NCI-H510A treated with DMSO at 0.1 percent for 48 hours (cell line): ENCODE measurements around the gene VPS4A.
"Not testable (repeated sequence)": the region's sequence is repeated elsewhere in the genome, so short reads cannot be mapped to it uniquely, and the experiment has no call there.

Source experiments
- DNase-seq: peaks from one replicate; lab custom pipeline; 2025; lab: John Stamatoyannopoulos, UW

VPS4A gene

DNA sequence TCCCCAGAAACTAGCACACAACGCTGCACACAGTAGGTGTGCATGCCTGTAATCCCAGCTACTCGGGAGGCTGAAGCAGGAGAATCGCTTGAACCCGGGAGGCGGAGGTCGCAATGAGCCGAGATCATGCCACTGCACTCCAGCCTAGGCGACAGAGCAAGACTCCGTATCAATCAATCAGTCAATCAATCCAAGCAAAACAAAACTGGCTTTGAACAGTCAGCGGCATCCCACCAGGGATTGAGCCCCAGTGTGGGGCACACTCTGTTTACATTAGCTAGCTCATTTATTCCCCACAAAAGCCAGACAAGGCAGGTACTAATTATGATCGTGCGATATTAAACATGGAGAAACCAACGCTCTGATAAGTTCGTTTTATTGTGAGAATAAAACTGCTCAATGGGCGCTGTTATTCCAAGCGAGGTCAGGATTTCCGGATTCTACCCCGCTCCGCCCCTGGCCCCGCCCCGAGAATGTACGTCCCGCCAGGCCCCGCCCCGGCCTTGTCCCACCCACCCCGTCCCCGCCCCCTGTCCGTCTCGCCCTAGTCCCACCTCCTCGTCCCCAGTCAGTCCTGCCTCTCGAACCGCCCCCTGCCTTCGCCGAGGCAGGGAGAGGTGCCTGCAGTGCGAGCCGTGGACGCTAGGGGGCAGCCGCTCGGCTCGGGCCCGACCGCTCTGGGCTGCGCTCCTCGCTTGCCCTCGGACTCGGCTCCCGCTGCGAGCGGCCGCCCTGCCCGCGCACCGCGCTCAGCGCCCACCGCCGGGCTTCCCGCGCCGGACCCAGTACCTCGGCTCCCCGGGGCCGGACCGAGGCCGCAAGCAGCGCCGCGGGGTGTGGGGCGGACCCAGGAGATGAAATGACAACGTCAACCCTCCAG, at the start of gene VPS4A:
TSS of gene VPS4A (plus strand) at position 698 of the 880 bp plus-strand sequence. CDS start at position 860, 162 bp downstream.
- DNase-seq: peak; percentile 85

DNA sequence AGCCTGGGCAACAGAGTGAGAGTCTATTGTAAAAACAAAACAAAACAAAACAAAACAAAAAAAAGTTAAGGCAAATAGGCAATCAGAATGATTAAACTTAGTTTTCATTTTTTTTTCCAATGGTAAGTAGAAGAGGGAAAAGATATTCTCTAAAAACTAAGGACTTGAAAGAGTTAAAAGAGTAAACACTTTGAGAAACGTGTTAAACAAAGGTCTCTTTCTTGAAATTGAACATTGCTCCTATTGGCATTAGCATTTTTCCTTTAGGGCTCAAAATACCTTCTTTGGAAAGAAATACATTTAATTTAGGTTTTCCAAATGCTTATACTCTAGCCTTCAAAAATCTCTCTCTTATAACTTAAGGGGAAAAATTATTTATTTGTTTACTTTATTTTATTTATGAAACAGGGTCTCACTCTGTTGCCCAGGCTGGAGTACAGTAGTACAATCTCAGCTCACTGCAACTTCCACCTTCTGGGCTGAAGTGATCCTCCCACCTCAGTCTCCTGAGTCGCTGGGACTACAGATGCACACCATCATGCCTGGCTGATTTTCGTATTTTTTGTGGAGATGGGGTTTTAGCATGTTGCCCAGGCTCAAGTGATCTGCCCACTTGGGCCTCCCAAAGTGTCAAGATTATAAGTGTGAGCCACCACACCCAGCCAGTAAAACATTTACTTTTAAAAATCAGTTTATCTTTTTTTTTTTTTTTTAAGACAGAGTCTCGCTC, 44.7 kb upstream of the VPS4A start:
- no peak for DNase-seq

DNA sequence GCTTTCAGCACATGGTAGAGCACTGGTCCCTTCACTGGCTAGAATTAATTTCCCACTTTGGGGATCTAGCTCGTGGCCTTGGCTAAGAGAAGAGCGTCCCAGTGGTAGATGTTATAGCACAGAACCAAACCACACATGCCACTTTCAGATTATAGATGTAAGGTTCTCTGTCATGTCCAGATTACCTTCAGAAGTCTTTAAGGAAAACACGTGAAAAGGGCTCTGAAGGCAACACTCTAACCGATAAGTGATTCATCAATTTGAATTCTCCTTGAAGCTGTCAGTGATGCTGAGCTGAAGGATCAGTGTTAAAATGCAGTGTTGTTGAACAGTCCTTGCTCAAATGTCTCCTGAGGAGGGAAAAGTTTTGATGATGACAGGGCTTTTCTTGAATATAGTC, 43.5 kb upstream of the VPS4A start:
- DNase-seq: no peak

DNA sequence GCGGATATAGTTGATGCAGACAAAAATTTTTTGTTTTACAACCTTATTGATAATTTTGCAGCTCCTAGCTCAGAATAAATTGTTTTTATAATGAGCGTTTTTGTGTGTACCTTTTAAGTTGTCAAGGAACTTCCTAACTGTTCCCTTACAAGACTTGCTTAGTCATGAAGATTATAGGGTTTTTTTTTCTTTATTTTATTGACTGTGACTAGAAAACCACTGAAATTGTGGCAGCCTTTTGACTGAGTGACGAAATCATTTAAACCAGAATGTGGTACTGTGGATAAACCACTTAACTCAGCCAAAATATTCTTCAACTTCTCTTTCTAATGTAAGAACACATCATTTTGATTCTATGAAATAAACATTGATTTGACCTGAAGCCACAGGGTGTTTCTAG, 40.8 kb upstream of the VPS4A start:
- DNase-seq: no peak

DNA sequence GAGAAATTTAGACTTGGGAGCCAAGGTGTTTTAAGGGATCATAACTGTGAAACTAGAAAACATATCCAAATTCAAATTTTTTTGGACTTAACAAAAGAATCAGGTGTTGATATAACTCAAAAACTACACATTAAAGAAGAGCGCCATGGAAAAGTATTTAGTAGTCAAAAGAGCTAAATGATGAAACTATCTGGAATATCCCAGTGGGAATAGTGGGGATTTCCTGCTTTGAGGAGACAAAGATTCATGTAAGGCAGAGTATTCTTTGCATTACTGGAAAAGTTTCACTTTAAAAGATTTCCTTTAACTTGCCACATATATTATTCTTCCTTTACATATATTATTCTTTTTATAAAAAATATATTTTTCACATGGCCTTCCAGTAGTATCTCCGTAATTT, 40.3 kb upstream of the VPS4A start:
- no peak for DNase-seq

DNA sequence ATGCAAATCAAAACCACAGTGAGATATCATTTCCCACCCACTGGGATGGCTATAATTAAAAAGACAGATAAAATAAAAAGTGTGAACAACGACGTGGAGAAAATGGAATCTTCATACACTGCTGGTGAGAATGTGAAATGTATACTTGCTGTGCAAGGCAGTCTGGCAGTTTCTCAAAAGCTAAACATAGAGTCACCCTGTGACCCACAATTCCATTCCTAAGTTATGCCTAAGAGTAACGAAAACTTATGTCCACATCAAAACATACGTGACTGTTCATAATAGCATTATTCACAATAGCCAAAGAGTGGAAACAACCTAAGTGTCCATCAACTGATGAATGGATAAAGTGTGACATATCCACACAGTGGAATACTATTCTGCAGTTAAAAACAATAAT, 38.1 kb upstream of the VPS4A start:
- DNase-seq: no peak

DNA sequence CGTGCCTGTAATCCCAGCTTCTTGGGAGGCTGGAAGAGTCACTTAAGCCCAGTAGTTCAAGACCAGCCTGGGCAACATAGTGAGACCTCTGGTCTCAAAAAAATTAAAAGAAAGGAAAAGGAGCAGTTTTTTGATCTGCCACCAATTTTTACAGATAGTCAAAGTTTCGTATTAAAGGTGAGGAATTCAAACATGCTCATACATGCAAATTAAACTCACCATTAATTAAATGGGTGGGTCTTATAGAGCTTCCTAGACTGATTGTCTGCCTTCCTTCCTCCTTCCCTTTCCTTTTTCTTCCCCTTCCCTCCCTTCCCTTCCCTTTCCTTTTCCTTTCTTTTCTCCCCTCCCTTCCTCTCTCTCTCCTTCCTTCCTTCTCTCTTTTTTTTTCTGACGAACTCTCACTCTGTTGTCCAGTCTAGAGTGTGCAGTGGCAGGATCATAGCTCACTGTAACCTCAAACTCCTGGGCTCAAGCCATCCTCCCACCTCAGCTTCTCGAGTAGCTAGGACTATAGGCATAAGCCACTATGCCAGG, 36.4 kb upstream of the VPS4A start:
- no peak for DNase-seq

DNA sequence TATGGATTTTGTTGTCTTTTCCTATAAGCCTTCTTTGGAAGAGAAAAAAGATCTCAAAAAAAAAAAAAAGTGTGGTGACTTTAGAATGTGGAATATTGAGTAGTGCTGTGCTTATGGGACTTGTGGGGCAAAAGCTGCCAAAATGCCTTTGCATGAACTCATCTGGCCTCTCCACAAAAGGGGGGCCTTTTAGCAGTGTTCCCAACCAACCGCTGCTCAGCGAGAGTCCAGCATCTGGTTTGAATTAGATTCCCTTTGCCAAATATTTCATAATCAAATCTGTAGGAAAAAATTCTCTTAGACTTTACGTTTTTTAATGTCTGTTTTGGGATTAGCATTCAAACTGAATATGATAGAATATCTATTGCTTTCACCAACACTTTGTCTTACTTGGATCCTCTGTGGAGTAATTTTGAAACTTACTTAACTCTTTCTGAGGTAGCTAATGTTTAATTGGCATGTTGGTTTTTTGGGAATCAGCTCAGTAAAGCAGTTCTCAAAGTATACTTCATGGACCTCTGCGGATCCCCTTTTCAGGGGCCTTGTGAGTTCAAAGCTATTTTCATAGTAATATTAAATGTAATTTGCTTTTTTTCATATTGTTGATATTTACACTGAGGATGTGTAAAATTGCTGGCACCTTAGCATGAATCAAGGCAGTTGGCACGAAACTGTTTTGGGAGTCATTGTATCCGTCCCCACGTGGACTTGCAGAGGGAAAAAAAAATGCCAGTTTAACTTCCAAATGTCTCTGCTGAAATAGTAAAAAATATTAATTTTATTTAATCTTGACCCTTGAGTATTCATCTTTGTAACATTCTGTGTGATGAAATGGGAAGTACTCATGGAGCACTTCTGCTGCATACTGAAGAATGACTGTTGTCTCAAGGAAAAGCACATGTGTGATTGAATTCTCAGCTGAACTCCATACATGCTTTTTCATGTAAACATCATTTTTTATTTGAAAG, 34.7 kb upstream of the VPS4A start:
- no peak for DNase-seq

DNA sequence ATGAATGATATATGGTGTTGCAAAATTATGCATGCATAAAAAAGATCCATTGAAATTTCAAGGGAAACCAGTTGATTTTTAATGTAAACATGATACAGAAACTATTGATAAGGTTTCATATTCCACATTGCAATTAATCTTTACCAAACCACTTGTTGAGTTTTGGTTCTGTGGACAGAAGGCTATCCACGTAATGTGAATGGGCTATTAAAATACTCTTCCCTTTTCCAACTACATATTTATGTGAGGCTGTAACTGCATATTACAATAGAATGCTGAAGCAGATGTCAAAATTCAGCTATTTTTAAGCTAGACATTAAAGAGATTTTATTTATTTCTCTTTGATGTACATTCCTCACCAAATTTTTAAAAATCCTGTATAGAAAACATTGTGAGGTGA, 33.7 kb upstream of the VPS4A start:
- DNase-seq: no peak

DNA sequence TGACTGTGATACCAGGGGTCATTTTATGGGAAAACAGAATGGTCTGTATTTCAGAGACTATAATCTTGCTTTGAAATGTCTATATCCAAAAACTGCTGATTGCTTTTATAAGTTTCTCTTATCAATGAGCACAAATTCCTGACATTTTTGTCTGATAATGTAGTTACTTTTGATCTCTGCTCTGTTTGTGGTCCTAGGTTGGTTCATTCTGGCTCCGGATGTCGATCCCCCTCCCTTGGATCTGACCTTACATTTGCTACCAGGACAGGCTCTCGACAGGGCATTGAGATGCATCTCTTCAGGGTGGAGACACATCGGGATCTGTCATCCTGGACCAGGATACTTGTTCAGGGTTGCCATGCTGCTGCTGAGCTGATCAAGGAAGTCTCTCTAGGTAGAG, 27.3 kb upstream of the VPS4A start:
- DNase-seq: no peak

DNA sequence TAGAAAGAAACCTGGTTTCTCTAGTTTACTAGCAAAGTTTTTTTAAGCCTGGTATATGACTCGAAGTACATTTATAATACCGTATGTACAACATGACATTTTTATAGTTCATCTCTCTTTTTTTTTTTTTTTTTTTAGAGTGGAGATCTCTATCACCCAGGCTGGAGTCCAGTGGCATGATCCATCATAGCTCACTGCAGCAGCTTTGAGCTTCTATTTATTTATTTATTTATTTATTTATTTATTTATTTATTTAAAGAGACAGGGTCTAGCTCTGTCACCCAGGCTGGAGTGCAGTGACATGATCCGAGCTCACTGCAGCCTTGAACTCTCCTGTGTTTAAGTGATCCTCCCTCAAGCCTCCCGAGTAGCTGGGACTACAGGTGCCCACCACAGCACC, 25.9 kb upstream of the VPS4A start:
- no peak for DNase-seq

DNA sequence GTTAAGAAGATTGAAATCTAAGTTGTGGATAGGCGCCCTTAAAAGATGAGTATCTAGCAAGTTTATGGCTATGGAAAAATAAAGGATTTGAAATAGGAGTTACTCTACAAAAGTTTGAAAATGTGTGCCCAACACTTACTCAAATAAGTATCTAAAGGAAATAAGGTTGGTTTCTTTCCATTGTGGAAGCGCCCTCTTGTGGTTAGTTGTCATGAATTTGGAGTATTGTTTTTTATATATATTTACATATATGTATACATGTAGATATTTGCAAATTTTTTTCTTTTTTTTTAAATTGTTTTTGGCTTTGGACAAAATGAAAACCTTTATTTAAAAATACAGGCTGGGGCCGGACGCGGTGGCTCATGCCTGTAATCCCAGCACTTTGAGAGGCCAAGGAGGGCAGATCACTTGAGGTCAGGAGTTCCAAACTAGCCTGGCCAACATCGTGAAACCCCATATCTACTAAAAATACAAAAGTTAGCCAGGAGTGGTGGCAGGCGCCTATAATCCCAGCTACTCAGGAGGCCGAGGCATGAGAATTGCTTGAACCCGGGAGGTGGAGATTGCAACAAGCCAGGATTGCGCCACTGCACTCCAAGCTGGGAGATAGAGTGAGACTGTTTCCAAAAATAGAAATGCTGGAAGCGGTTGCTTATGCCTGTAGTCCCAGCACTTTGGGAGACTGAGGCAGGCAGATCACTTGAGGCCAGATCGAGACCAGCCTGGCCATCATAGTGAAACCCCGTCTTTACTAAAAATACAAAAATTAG, 24.0 kb upstream of the VPS4A start:
- DNase-seq: peak; percentile 46

DNA sequence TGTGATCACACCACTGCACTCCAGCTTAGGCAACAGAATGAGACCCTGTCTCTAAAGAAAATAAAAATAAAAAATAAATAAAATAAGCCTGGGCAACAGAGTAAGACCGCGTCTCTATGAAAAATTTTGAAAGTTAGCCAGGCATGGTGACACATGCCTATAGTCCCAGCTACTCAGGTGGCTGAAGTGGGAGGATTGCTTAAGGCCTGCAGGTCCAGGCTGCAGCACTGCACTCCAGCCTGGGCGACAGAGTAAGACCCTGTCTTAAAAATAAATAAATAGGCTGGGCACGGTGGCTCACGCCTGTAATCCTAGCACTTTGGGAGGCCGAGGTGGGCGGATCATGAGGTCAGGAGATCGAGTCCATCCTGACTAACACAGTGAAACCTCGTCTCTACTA, 19.5 kb upstream of the VPS4A start:
- not testable (repeated sequence) for DNase-seq

DNA sequence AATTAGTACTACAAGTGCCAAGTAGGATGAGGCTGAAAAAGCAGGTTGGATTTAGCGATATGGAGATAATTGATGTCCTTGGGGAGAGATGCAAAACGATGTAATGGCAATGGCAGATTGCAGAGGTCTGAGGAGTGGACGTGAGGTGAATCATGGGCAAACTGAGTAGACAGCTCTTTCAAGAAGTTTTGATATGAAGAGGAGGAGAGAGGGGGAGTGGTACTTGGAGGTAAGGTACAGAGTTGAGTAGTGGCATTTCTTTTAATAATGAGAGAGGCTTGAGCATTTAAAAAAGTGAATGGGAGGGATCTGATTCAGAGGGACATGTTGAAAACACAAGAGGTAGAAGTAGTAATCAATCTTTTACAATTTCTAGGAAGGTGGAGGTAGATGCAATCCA, 17.7 kb upstream of the VPS4A start:
- DNase-seq: no peak

DNA sequence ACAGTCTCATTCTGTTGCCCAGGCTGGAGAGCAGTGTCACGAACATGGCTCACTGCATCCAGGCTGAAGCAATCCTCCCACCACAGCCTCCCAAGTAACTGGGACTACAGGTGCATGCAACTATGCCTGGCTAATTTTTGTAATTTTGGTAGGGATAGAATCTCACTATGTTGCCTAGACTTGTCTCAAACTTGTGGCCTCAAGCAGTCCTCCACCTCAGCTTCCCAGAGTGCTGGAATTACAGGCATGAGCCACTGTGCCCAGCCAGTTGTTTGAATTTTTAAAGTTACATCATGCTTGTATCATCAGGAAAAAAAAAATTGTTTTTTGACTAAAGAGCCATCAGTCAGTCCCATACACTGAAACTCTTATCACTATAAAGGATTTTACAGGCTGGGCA, 17.1 kb upstream of the VPS4A start:
- no peak for DNase-seq

DNA sequence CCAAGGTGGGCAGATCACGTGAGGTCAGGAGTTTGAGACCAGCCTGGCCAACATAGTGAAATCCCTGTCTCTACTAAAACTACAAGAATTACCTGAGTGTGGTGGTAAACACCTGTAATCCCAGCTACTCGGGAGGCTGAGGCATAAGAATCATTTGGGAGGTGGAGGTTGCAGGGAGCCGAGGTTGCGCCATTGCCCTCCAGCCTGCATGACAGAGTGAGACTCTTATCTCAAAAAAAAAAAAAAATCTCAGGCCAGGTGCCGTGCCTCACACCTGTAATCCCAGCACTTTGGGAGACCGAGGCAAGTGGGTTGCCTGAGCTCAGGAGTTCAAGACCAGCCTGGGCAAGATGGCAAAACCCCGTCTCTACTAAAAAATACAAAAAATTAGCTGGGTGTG, 14.4 kb upstream of the VPS4A start:
- DNase-seq: not testable (repeated sequence)

DNA sequence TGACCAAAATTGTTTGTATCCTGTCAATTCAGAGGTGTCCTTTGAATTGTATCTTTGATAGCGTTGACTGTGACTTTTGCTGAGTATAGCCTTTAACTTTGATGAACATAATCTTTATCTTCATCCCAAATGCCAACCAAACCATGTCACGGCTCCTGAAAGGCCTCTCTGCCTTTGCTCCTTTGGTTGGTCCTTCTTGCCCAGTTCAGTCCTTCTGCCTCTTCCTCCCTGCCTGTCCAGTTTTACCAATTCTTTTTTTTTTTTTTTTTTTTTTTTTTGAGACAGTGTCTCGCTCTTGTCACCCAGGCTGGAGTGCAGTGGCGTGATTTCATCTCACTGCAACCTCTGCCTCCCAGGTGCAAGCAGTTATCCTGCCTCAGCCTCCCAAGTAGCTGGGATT, 12.9 kb upstream of the VPS4A start:
- no peak for DNase-seq

DNA sequence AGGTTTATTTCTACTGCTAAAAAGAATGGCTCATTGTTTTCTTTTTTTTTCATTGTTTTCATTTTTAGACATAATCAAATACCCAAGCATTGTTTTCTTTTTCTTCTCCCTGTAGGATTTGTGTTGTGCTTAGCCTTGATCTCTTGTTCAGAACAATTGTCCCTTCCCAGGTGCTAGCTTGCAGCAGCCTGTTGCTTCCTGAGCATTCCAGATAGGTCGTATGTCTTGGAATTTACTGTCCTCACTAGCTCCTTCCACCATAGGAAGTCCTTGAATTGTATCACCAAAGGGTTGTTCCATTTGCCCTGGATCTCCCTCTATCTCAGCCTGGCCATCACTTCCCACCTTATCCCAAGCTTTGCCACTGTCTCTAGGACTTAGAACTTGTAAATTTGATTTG, 10.0 kb upstream of the VPS4A start:
- DNase-seq: no peak

DNA sequence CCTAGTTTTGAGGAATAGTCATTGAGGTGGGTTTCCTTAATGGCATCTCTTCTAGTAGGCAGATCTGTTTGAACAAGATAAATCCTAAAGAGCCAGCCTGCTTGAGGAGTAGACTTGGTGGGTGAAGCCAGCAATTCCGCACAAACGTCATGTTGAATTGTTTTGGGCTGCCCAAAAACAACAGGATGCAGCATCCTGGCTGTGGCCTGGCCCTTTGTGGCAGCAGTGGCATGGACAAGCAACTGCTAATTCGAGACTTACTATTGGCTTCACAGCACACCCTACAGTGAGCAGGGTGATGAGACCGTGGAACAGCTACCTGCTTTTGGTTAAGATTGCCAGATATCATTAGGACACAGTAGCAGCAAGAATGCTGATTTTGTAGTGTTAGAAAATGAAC, 9.3 kb upstream of the VPS4A start:
- no peak for DNase-seq

DNA sequence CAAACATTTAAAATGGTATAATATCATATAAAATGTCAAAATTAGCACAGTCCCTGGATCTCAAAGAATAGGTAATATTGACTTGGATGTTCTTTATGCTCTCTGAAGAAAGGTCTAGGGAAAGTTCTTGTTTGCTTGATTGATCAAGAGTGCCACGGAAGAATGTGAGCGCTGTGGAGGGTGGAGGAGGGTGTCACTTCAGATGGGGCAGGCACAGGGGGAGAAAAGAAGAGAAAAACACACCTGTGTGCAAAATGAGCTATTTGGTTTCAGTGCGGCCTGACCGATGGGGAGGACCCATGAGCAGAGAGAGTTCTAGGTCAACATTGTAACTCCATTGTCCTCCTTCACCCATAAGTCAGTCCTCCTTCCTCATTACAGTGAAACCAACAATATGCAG, 8.8 kb upstream of the VPS4A start:
- DNase-seq: no peak

DNA sequence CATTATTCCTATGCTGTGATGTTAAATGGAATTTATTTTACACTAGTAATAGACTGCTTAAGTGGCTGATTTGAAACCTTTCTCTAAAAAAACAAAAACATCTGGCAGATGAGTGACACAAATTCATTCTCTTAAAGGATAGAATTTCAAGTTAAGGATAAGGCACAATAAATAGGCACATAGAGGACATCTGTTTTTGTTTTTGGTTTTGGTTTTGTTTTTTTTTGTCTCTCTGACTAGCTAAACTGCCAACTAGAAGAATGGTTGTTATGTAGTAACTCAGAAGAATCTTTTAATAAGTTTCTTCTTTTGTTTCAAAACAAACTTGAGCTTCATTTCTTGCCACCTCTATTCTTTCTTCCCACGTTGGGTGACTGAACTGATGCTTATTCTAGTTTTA, 5.1 kb upstream of the VPS4A start:
- no peak for DNase-seq
